ENCODE data around the gene MED31.

GRCh38 chr17:6660101-6660500, 8.7 kb upstream of the MED31 start:
- TF ChIP-seq ZNF776 (tag by site-specific recombination; IDR thresholded peaks at IDR 0.05; ENCODE audit: borderline replicate concordance) (no peak), ZBTB1 (tag by site-specific recombination; IDR thresholded peaks at IDR 0.05) (no peak), ZNF513 (tag by site-specific recombination; IDR thresholded peaks at IDR 0.05) (no peak), CTCF (tag by site-specific recombination; IDR thresholded peaks at IDR 0.05) (no peak), ZNF280D (tag by site-specific recombination; IDR thresholded peaks at IDR 0.05) (no peak), ZNF654 (tag by site-specific recombination; IDR thresholded peaks at IDR 0.05; ENCODE audit: low read depth) (no peak), MYNN (tag by site-specific recombination; IDR thresholded peaks at IDR 0.05; ENCODE audit: borderline replicate concordance) (no peak)
- TF ChIP-seq, protein P1, sequence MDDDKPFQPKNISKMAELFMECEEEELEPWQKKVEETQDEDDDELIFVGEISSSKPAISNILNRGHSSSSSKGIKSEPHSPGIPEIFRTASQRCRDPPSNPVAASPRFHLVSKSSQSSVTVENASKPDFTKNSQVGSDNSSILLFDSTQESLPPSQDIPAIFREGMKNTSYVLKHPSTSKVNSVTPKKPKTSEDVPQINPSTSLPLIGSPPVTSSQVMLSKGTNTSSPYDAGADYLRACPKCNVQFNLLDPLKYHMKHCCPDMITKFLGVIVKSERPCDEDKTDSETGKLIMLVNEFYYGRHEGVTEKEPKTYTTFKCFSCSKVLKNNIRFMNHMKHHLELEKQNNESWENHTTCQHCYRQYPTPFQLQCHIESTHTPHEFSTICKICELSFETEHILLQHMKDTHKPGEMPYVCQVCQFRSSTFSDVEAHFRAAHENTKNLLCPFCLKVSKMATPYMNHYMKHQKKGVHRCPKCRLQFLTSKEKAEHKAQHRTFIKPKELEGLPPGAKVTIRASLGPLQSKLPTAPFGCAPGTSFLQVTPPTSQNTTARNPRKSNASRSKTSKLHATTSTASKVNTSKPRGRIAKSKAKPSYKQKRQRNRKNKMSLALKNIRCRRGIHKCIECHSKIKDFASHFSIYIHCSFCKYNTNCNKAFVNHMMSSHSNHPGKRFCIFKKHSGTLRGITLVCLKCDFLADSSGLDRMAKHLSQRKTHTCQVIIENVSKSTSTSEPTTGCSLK (tag by site-specific recombination; IDR thresholded peaks at IDR 0.05): no peak

All from HEK293 (cell line).